NT2/D1 (cell line): ENCODE results near the gene SGSM1.
"Not testable (repeated sequence)": the region's sequence is repeated elsewhere in the genome, so short reads cannot be mapped to it uniquely, and the experiment has no call there.

ENCODE experiments used
- DNase-seq: peaks from one replicate; pipeline ENCODE4 v3.0.0-alpha.2; 2011; ENCODE audit warnings: low read depth, low spot score
- H3K27me3 ChIP-seq: 2 replicates; pipeline ENCODE4 v1.6.0; 2011; ENCODE audit warnings: mild to moderate bottlenecking; ENCODE audit not compliant: insufficient read length, insufficient read depth
- H3K36me3 ChIP-seq: 2 replicates; pipeline ENCODE4 v1.6.1; 2011; ENCODE audit warnings: mild to moderate bottlenecking, low read length, mixed read lengths; ENCODE audit not compliant: insufficient read depth, insufficient read length
- H3K4me1 ChIP-seq: 2 replicates; pipeline ENCODE4 v1.5.1; 2011; ENCODE audit not compliant: insufficient read depth, insufficient read length
- H3K4me3 ChIP-seq: 2 replicates; pipeline ENCODE4 v1.5.1; 2011; ENCODE audit warnings: low read depth; ENCODE audit not compliant: insufficient read length
- H3K9ac ChIP-seq: 2 replicates; pipeline ENCODE4 v1.6.0; 2011; ENCODE audit warnings: low read depth; ENCODE audit not compliant: insufficient read length
- H3K9me3 ChIP-seq: 2 replicates; pipeline ENCODE4 v1.5.1; 2011; ENCODE audit warnings: mild to moderate bottlenecking, low read length; ENCODE audit not compliant: insufficient read depth
- SUZ12 ChIP-seq: IDR thresholded peaks from 2 replicates; pipeline ENCODE4 v1.6.1; 2011; ENCODE audit not compliant: insufficient read length, insufficient read depth; ENCODE audit errors: extremely low read depth
- YY1 ChIP-seq: IDR thresholded peaks from 2 replicates; pipeline ENCODE4 v1.6.1; 2011; ENCODE audit not compliant: insufficient read length, insufficient read depth
- ZNF274 ChIP-seq: IDR thresholded peaks from 2 replicates; pipeline ENCODE4 v1.6.1; 2011; ENCODE audit warnings: mild to moderate bottlenecking, low read depth, low read length

Gene SGSM1

GRCh38 chr22:24833881-24834495 lies 28.0 kb downstream of the SGSM1 start:
- Histone ChIP-seq H3K4me3 (no peak overlapping the region), H3K27me3 (no peaks in the 10 kb centered on the region), H3K9ac (no peak overlapping the region), H3K9me3 (no peaks in the 10 kb centered on the region), H3K4me1 (peaks cover 8% of the 10 kb centered on the region), H3K36me3 (no peaks in the 10 kb centered on the region)
- TF ChIP-seq YY1 (no peak), ZNF274 (no peak)
- no peak for DNase-seq

DNA sequence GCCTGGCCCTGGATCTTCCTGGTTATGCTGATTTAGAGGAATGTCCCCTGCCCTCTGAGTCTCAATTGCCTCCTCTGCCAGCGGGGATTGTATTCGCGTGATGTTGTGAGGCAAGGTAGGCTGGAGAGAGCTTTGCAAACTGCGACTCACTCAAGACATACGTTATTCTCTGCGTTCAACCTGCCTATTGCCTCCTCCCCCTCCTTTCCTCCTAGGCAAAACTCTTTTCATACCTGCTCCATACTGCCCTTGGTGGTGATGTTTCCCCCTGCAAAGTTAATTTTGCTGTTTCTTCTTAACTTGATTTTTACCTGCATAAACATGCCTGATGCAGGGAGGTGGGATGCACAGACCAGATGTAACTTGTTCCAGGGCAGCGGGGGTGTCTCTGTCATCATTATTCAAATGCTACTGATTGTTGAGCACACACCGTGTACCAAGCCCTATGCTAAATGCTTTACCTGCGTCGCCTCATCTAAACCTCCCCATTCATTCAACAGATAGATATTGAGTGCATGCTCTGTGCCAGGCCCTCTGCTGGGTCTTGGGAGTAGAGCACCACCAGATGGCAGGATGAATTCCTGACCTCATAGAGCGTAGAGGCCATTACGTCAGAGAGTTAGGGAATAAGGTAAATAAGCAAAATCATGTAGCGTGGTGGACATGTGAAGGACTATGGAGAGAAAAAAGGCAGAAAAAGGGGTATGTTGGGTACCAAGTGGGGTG lies 29.0 kb downstream of the SGSM1 start:
- Histone ChIP-seq H3K27me3 (no peaks in the 10 kb centered on the region), H3K4me1 (peaks cover 8% of the 10 kb centered on the region), H3K4me3 (no peak overlapping the region), H3K9me3 (no peaks in the 10 kb centered on the region), H3K9ac (no peak overlapping the region), H3K36me3 (no peaks in the 10 kb centered on the region)
- TF ChIP-seq SUZ12 (no peak), YY1 (no peak), ZNF274 (no peak)
- DNase-seq: no peak

DNA sequence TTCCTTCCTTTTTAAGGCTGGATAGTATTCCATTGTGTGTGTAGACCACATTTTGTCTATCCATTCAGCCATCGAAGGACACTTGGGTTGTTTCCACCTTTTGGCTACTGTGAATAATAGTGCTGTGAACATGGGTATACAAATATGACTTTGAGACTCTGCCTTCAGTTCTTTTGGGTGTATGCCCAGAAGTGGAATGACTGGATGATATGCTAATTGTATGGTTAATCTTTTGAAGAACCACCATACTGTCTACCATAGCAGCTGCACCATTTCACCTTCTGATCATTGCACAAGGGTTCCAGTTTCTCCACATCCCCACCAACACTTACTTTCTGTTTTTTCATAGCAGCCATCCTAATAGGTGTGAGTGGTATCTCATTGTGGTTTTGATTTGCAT lies 30.3 kb downstream of the SGSM1 start:
- H3K9ac ChIP-seq: no peak overlapping the region
- TF ChIP-seq ZNF274 (no peak), YY1 (no peak), SUZ12 (no peak)
- no peaks in the 10 kb centered on the region for H3K9me3 ChIP-seq
- H3K27me3 ChIP-seq: no peaks in the 10 kb centered on the region
- H3K4me1 ChIP-seq: peaks cover 5% of the 10 kb centered on the region
- no peak for DNase-seq
- no peak overlapping the region for H3K4me3 ChIP-seq
- no peaks in the 10 kb centered on the region for H3K36me3 ChIP-seq

- H3K4me3 ChIP-seq, H3K4me1 ChIP-seq, DNase-seq, H3K27me3 ChIP-seq, H3K36me3 ChIP-seq, H3K9me3 ChIP-seq, H3K9ac ChIP-seq: not testable (repeated sequence)
These were observed 31.5 kb downstream of the SGSM1 start for GRCh38 chr22:24837517-24837916.

DNA sequence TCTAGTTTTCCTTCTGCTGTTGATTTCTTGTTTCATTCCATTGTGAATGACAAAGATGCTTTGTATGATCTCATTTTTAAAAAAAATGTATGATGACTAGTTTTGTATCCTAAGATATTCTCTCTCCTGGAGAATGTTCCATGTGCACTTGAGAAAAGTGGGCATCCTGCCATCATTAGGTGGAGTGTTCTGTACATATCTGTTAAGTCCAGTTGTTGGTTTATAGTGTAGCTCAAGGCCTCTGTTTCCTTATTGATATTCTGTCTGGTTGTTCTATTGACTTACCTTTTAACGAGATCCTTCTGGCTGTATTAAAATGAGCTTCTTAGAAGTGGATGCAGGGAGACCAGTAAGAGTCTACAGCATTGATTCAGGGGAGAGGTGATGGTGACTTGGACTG lies 35.2 kb downstream of the SGSM1 start:
- Histone ChIP-seq H3K9me3 (no peaks in the 10 kb centered on the region), H3K4me1 (no peaks in the 10 kb centered on the region), H3K27me3 (no peaks in the 10 kb centered on the region), H3K4me3 (no peak overlapping the region), H3K36me3 (no peaks in the 10 kb centered on the region), H3K9ac (no peak overlapping the region)
- TF ChIP-seq YY1 (no peak), SUZ12 (no peak), ZNF274 (no peak)
- DNase-seq: no peak

- Histone ChIP-seq H3K4me1 (no peaks in the 10 kb centered on the region), H3K27me3 (no peaks in the 10 kb centered on the region), H3K4me3 (no peak overlapping the region), H3K36me3 (no peaks in the 10 kb centered on the region), H3K9ac (no peak overlapping the region), H3K9me3 (no peaks in the 10 kb centered on the region)
- no peak for DNase-seq
- no peak for TF ChIP-seq YY1
- no peak for TF ChIP-seq SUZ12
- TF ChIP-seq ZNF274: no peak
These were observed 37.0 kb downstream of the SGSM1 start for GRCh38 chr22:24843048-24843447.

- Histone ChIP-seq H3K36me3 (no peaks in the 10 kb centered on the region), H3K9me3 (no peaks in the 10 kb centered on the region), H3K4me3 (no peak overlapping the region), H3K4me1 (no peaks in the 10 kb centered on the region), H3K9ac (no peak overlapping the region), H3K27me3 (no peaks in the 10 kb centered on the region)
- TF ChIP-seq YY1 (no peak), SUZ12 (no peak), ZNF274 (no peak)
- no peak for DNase-seq
These were observed 39.3 kb downstream of the SGSM1 start for GRCh38 chr22:24845041-24845898.
